ENCODE data around the gene TXN2.

GRCh38 chr22:36505998-36506635, 24.7 kb upstream of the TXN2 start:
- no peak for TF ChIP-seq CTCF (IDR thresholded peaks at IDR 0.05)
- TF ChIP-seq EZH2 (IDR thresholded peaks at IDR 0.05; ENCODE audit: borderline replicate concordance, insufficient read depth, low read depth, low read length, poor library complexity, severe bottlenecking) = no peak

Data from B cell (primary cell).